ENCODE data around the gene OXT. TPM values are rescaled to one million over a fixed set of nuclear protein-coding genes. Genes with fewer than 3 reads are reported as not detected.

The OXT gene
- total and polyA plus RNA-seq, 2 of the 13 experiments (the other 11 are each of a cell fraction or from before 2014, with no cell fraction given): not detected

GRCh38 chr20:3103369-3104032 lies 32.1 kb downstream of the OXT start (continued):
- TF ChIP-seq ZEB1 (IDR thresholded peaks at IDR 0.05; ENCODE audit: insufficient replicate concordance, low read depth) (peak; percentile 99), ZNF274 (CRISPR knock-in tag; IDR thresholded peaks at IDR 0.05) (peak; percentile 60), ZNF160 (CRISPR knock-in tag; IDR thresholded peaks at IDR 0.05) (no peak), ZNF709 (CRISPR knock-in tag; IDR thresholded peaks at IDR 0.05) (no peak), ZNF343 (CRISPR knock-in tag; IDR thresholded peaks at IDR 0.05) (peak; percentile 76; the same call in 1 of the 2 replicates), NRL (CRISPR knock-in tag; IDR thresholded peaks at IDR 0.05; ENCODE audit: borderline replicate concordance) (no peak), KDM3A (CRISPR knock-in tag; IDR thresholded peaks at IDR 0.05; ENCODE audit: low read depth) (peak; percentile 47; the same call in 1 of the 2 replicates), RCOR2 (CRISPR knock-in tag; IDR thresholded peaks at IDR 0.05) (peak; percentile 93), HDAC2 (CRISPR knock-in tag; IDR thresholded peaks at IDR 0.05) (peak; percentile 97), ZBTB2 (CRISPR knock-in tag; IDR thresholded peaks at IDR 0.05; ENCODE audit: low read depth) (no peak), MNT (IDR thresholded peaks at IDR 0.05) (no peak), FOSL1 (CRISPR knock-in tag; IDR thresholded peaks at IDR 0.05; ENCODE audit: borderline replicate concordance) (peak; percentile 90), ESRRA (CRISPR knock-in tag; IDR thresholded peaks at IDR 0.05; ENCODE audit: low read depth) (peak; percentile 89), HOXA3 (CRISPR knock-in tag; IDR thresholded peaks at IDR 0.05) (peak; percentile 91), ZNF784 (CRISPR knock-in tag; IDR thresholded peaks at IDR 0.05; ENCODE audit: borderline replicate concordance) (peak; percentile 96), KLF13 (CRISPR knock-in tag; IDR thresholded peaks at IDR 0.05) (no peak), RARA (CRISPR knock-in tag; IDR thresholded peaks at IDR 0.05) (peak; percentile 72), NFE2L2 (IDR thresholded peaks at IDR 0.05; ENCODE audit: low read length) (peak; percentile 82), ZGPAT (CRISPR knock-in tag; IDR thresholded peaks at IDR 0.05) (peak; percentile 87), ZNF230 (CRISPR knock-in tag; IDR thresholded peaks at IDR 0.05) (peak; percentile 64; the same call in 1 of the 2 replicates), RBAK (CRISPR knock-in tag; IDR thresholded peaks at IDR 0.05) (0 out of 2 replicates have a peak, but pooled peaks have one; percentile 25), IRF1 (CRISPR knock-in tag; IDR thresholded peaks at IDR 0.05; ENCODE audit: low read depth) (no peak), ZFP36L2 (CRISPR knock-in tag; IDR thresholded peaks at IDR 0.05) (no peak)
